ENCODE results near the gene LCN15.
A peak's percentile ranks its signal among the peaks of the same experiment; 100 is the strongest.

The LCN15 gene

GRCh38 chr9:136754626-136755301 is 9.6 kb downstream of the LCN15 start:
- DNase-seq: no peak

GRCh38 chr9:136754059-136754572 is 10.2 kb downstream of the LCN15 start:
- no peak for DNase-seq

- DNase-seq: no peak
Observed at GRCh38 chr9:136753371-136754058, 10.8 kb downstream of the LCN15 start.

- DNase-seq: no peak
Observed at GRCh38 chr9:136751814-136752213, 12.5 kb downstream of the LCN15 start.

GRCh38 chr9:136751244-136751643 is 13.1 kb downstream of the LCN15 start:
- no peak for DNase-seq

GRCh38 chr9:136750526-136750925 is 13.8 kb downstream of the LCN15 start:
- DNase-seq: no peak

- no peak for DNase-seq
Observed at GRCh38 chr9:136748666-136749611, 15.4 kb downstream of the LCN15 start.

- no peak for DNase-seq
Observed at GRCh38 chr9:136748201-136748600, 16.1 kb downstream of the LCN15 start, which contains the start of gene LCN6. LCN6 (minus strand) TSS chr9:136748525; CDS start chr9:136748483, 42 bp downstream.

- no peak for DNase-seq
Observed at GRCh38 chr9:136747161-136748060, 16.9 kb downstream of the LCN15 start.

- no peak for DNase-seq
Observed at GRCh38 chr9:136746621-136747020, 17.7 kb downstream of the LCN15 start.

- no peak for DNase-seq
Observed at GRCh38 chr9:136746155-136746490, 18.2 kb downstream of the LCN15 start.

GRCh38 chr9:136745389-136746154 is 18.7 kb downstream of the LCN15 start:
- no peak for DNase-seq

- no peak for DNase-seq
Observed at GRCh38 chr9:136744773-136745172, 19.5 kb downstream of the LCN15 start.

GRCh38 chr9:136743639-136744211 is 20.6 kb downstream of the LCN15 start:
- no peak for DNase-seq

GRCh38 chr9:136742591-136743391 is 21.5 kb downstream of the LCN15 start, which contains the start of gene LCN10:
LCN10 (minus strand) TSS chr9:136742940; CDS start chr9:136742903, 37 bp downstream.
- no peak for DNase-seq

- DNase-seq: peak; percentile 85 to 93 (median 86)
Observed at GRCh38 chr9:136741883-136742571, 22.3 kb downstream of the LCN15 start.

- DNase-seq: peak; percentile 56 to 71 (median 60)
Observed at GRCh38 chr9:136740971-136741882, 23.1 kb downstream of the LCN15 start.

- DNase-seq: no peak
Observed at GRCh38 chr9:136740491-136740890, 23.8 kb downstream of the LCN15 start.

All from suppressor macrophage treated with lipopolysaccharide for 1 hour (primary cell).